Tibial nerve (tissue), 4 donors: ENCODE measurements around the gene PRKAR1B. TPM values are rescaled to one million over a fixed set of nuclear protein-coding genes. Genes with fewer than 3 reads are reported as not detected.

ENCODE experiments used
- DNase-seq, 2 donors: peaks; one replicate each; pipeline ENCODE4 v3.0.0-alpha.2; 2019; ENCODE audit warnings: low spot score in 2 of 2
- H3K27ac ChIP-seq, 4 donors: fragments of 200-600 bp; sonication (generic) in 3 of 4; one replicate each; pipeline ENCODE4 v1.5.1; 2017 to 2019; ENCODE audit warnings: mild to moderate bottlenecking in 1 of 4
- H3K27me3 ChIP-seq, 2 donors: fragments of 200-600 bp; sonication (generic) in 1 of 2; one replicate each; pipeline versions ENCODE4 v1.5.1 to v1.6.0; 2017 to 2019
- H3K36me3 ChIP-seq, 3 donors: fragments of 200-600 bp; sonication (generic); one replicate each; pipeline ENCODE4 v1.5.1; 2018 to 2019
- H3K4me1 ChIP-seq, 4 donors: fragments of 200-600 bp; sonication (generic) in 3 of 4; one replicate each; pipeline ENCODE4 v1.5.1; 2017 to 2019
- H3K4me3 ChIP-seq, 4 donors: fragments of 200-600 bp; sonication (generic) in 3 of 4; one replicate each; pipeline ENCODE4 v1.5.1; 2017 to 2019; ENCODE audit warnings: mild to moderate bottlenecking in 1 of 4, moderate library complexity in 1 of 4
- H3K9me3 ChIP-seq, 4 donors: fragments of 200-600 bp; sonication (generic) in 3 of 4; one replicate each; pipeline ENCODE4 v1.5.1; 2017 to 2019
- EP300 ChIP-seq, 2 donors: sonication (generic); formaldehyde crosslinking; IDR thresholded peaks; one replicate each; pipeline ENCODE4 v1.6.1; 2017; ENCODE audit warnings: antibody characterized with exemption in 2 of 2, mild to moderate bottlenecking in 1 of 2
- POLR2A ChIP-seq, 2 donors: fragments of 450-650 bp; IDR thresholded peaks; one replicate each; pipeline ENCODE4 v1.6.1; 2017; ENCODE audit warnings: antibody characterized with exemption in 2 of 2, mild to moderate bottlenecking in 2 of 2, moderate library complexity in 2 of 2
- WGBS, 2 donors: methylation state at CpG; one replicate each; pipeline ENCODE4 v1.1.5; 2018; 5-methylcytosine and 5-hydroxymethylcytosine counted together
- total RNA-seq, 4 donors: library from RNA; depleted of rRNA; stranded (reverse); fragments of >200 nt; gene quantifications; one replicate each; pipeline ENCODE4 v1.1.0, GENCODE V29; 2016
- TF ChIP-seq, protein P1 (sequence below), 5 experiments: fragments of 200-600 bp in 3 of 5; fragments of 450-650 bp in 2 of 5; sonication (generic) in 3 of 5; IDR thresholded peaks; one replicate each; pipeline ENCODE4 v1.5.1; 2016 to 2019; ENCODE audit warnings: antibody characterized with exemption in 5 of 5, mild to moderate bottlenecking in 3 of 5, moderate library complexity in 2 of 5

The PRKAR1B gene
- total RNA-seq, 4 donors from 2014 or later: 2.7 to 12.3 (median 4.8) TPM

DNA sequence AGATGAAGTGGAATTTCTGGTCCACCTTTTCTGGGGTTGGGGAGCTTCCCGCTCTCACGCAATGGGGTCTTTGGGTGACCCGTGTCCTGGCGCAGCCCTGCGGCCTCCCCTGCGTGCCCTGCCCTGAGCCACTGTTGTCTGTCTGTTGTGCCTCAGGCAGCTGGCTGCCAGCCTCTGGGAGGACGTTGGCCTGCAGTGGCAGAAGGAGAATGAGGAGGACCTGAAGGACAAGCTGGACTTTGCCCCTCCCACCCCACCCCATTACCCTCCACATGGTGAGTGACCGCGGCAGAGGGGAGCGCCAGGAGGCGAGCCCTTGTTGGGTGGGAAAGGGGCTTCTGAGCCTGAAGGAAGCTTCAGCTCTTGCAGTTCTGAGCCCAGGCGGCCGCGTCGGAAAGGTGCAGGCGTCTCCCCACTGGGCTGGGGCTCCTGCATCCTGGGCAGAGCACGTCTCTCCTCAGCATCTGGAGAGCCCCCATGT lies 14.2 kb upstream of the PRKAR1B start:
- 92 to 93% methylated on average over 10 to 17 of the region's 17 CpGs for WGBS, 2 donors
- TF ChIP-seq, protein P1, sequence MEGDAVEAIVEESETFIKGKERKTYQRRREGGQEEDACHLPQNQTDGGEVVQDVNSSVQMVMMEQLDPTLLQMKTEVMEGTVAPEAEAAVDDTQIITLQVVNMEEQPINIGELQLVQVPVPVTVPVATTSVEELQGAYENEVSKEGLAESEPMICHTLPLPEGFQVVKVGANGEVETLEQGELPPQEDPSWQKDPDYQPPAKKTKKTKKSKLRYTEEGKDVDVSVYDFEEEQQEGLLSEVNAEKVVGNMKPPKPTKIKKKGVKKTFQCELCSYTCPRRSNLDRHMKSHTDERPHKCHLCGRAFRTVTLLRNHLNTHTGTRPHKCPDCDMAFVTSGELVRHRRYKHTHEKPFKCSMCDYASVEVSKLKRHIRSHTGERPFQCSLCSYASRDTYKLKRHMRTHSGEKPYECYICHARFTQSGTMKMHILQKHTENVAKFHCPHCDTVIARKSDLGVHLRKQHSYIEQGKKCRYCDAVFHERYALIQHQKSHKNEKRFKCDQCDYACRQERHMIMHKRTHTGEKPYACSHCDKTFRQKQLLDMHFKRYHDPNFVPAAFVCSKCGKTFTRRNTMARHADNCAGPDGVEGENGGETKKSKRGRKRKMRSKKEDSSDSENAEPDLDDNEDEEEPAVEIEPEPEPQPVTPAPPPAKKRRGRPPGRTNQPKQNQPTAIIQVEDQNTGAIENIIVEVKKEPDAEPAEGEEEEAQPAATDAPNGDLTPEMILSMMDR (IDR thresholded peaks at IDR 0.05): no peak
- TF ChIP-seq POLR2A (IDR thresholded peaks at IDR 0.05) (no peak), EP300 (IDR thresholded peaks at IDR 0.05) (no peak)
- Histone ChIP-seq H3K27ac (no peak overlapping the region), H3K36me3 (peaks cover 0 to 68% (median 7%) of the 10 kb centered on the region in 3 donors), H3K27me3 (no peaks in the 10 kb centered on the region), H3K4me1 (no peaks in the 10 kb centered on the region), H3K4me3 (no peak overlapping the region), H3K9me3 (no peaks in the 10 kb centered on the region)
- DNase-seq: no peak

DNA sequence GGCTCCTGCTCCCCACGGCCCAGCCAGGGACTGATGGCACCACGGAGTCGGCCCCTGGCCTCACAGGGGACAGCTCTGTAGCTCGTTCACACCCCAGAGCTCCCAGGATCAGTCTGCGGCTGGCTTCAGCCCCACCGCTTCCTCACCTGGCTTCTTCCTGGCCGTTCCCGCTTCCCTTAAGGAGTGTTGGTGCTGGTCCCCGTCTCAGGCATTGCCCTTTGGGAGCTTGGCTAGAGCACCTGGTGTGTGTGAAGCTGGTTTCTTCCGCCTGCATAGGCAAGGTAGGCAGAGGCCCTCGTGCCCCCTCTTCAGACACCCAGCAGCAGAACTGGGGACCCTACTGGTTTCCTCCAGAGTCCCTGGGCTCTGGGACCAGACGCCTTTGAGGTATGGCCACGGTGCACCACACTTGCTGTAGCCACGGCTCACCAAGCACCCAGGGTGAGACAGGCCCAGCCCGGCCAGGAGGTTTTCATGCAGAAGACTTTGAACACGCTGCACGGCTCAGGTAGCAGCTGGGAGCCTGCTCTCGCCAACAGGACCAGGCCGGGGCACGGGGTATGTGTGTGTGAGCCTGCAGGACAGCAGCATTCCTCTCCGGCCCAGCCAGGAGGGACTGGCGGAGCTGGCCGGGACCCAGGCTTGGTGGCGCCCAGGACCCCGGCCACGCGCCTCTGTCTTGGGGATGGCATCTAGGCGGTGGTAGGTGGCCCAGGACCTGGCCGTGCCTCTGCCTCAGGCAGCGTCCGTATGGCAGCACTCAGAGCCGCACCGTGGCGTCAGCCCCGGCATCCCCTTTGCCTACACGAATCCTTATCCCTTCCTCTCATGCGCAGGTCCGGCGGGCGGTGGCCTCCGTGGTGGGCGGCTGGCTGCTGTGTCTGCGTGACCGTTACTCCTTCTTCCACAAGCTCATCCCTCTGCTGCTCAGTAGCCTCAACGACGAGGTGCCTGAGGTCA lies 13.2 kb upstream of the PRKAR1B start:
- H3K27ac ChIP-seq: no peak overlapping the region
- no peak overlapping the region for H3K4me3 ChIP-seq
- peaks cover 0 to 65% (median 7%) of the 10 kb centered on the region in 3 donors for H3K36me3 ChIP-seq
- TF ChIP-seq, protein P1 (IDR thresholded peaks at IDR 0.05): no peak
- no peak for TF ChIP-seq POLR2A (IDR thresholded peaks at IDR 0.05)
- no peak for TF ChIP-seq EP300 (IDR thresholded peaks at IDR 0.05)
- H3K9me3 ChIP-seq: peaks cover 0 to 1% (median 0%) of the 10 kb centered on the region in 4 donors
- no peaks in the 10 kb centered on the region for H3K4me1 ChIP-seq
- DNase-seq: no peak
- WGBS, 2 donors: 93 to 96% methylated on average over 32 to 37 of the region's 46 CpGs
- H3K27me3 ChIP-seq: no peaks in the 10 kb centered on the region

DNA sequence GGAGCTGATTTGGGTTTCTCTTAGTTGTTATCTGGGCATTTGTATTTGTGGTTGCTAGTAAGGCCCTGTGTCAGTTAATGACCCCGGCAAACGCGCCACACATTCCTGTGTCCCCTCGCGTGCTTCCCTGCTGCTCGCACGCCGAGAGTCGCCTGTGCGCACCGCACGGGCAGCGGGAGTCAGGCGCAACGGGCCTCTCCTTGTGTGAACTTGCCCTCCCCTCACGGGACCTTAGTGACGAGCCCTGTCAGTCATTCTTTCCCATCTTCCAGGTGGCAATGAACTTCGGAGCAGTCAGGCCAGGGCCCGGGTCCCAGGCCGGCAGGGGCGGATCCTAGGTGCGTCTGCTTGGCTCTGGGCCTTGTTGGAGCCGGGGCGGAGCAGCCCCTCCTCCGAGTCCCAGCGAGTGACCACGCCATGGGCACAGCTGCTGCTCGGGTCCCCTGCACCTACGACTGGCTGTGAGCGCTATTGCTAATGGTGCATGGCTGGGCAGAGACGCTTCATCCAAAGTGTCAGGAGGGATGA lies 12.4 kb upstream of the PRKAR1B start:
- WGBS, 2 donors: 87 to 96% methylated on average over 22 to 31 of the region's 31 CpGs
- Histone ChIP-seq H3K27ac (no peak overlapping the region), H3K36me3 (peaks cover 0 to 65% (median 7%) of the 10 kb centered on the region in 3 donors), H3K27me3 (no peaks in the 10 kb centered on the region), H3K9me3 (peaks cover 0 to 9% (median 0%) of the 10 kb centered on the region in 4 donors), H3K4me1 (no peaks in the 10 kb centered on the region), H3K4me3 (no peak overlapping the region)
- TF ChIP-seq EP300 (IDR thresholded peaks at IDR 0.05): no peak
- TF ChIP-seq POLR2A (IDR thresholded peaks at IDR 0.05): no peak
- TF ChIP-seq, protein P1 (IDR thresholded peaks at IDR 0.05): no peak
- DNase-seq: no peak

DNA sequence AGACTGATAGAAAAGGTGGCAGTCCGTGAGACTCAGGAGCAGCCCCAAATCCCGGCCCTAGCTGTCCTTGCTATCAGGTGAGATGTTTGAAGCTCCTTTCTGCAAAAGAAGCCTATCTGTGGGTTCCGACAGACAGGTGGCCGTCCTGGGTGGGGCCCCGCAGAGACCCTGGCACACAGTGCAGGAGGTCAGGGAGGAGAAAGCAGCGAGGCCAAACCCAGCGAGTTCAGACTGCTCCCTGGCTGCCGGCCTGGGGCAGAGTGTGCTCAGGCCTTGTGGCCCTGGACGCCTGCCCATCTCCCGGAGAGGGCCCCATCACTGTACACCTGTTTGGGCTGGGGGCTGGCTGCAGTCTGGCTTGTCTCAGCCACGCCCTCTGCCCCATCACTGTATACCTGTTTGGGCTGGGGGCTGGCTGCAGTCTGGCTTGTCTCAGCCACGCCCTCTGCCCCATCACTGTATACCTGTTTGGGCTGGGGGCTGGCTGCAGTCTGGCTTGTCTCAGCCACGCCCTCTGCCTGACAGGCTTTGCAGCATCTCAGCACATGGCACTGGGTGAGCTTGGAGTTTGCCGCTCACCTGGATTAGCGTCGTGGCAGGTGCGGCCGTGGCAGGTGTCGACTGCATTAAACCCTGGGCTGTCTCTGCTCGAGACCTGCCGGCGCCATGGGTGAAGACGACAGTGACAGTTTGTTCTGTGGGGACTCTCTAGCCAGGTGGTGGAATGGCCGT lies 11.8 kb upstream of the PRKAR1B start:
- WGBS, 2 donors: 91 to 93% methylated on average over 17 to 22 of the region's 24 CpGs
- no peaks in the 10 kb centered on the region for H3K4me1 ChIP-seq
- no peaks in the 10 kb centered on the region for H3K27me3 ChIP-seq
- DNase-seq: no peak
- peaks cover 0 to 66% (median 7%) of the 10 kb centered on the region in 3 donors for H3K36me3 ChIP-seq
- TF ChIP-seq POLR2A (IDR thresholded peaks at IDR 0.05) (no peak), EP300 (IDR thresholded peaks at IDR 0.05) (no peak)
- TF ChIP-seq, protein P1 (IDR thresholded peaks at IDR 0.05): no peak
- no peak overlapping the region for H3K27ac ChIP-seq
- H3K9me3 ChIP-seq: peaks cover 0 to 15% (median 0%) of the 10 kb centered on the region in 4 donors
- no peak overlapping the region for H3K4me3 ChIP-seq
